HG02588 (cell line): Measurements from ENCODE around the gene SLC38A10.
"Not testable (repeated sequence)": the region's sequence is repeated elsewhere in the genome, so short reads cannot be mapped to it uniquely, and the experiment has no call there.

Source experiments
- ATAC-seq: cut with Tn5 transposase; IDR thresholded peaks from one replicate; pipeline ENCODE4 v1.9.1; 2021; ENCODE audit warnings: mild to moderate bottlenecking, moderate library complexity; ENCODE audit not compliant: unreplicated experiment

Gene SLC38A10

GRCh38 chr17:81313776-81314397 is 18.8 kb upstream of the SLC38A10 start:
- ATAC-seq = no peak

DNA sequence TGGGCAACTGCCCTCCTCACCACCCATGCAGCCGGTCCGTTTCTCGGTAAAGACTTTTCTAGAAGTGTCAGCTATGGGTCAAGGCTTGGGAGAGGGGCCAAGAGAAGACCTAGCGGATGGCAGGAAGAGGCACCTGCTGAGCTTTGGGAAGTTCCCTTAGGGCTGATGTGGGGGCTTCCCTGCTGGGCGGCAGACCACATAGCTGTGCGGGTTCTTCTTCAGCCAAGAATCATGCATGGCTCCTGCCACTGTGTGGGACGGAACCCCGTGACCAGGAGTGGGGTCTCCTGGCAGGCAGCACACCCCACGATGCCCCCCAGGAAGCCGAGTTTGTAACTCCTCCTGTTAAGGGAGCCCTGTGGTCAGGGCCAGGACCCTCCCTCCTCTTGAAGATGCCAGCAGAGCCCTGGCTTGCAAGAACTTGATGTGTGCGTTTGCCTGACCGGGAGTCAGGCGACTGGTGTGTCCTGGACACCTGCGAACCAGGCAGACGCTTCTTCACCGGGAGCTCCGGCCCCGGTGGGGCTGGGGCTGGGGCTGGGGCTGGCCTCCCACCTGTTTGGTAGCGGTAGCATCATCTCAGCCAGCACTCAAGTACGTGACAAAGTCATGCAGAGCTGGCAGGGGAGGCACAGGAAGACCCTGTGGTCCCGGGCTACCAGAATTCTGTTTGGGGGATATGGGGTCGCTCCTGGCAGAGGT is 17.7 kb upstream of the SLC38A10 start:
- no peak for ATAC-seq

GRCh38 chr17:81311946-81312345 is 16.8 kb upstream of the SLC38A10 start:
- ATAC-seq = no peak

GRCh38 chr17:81310949-81311550 is 15.9 kb upstream of the SLC38A10 start:
- no peak for ATAC-seq

DNA sequence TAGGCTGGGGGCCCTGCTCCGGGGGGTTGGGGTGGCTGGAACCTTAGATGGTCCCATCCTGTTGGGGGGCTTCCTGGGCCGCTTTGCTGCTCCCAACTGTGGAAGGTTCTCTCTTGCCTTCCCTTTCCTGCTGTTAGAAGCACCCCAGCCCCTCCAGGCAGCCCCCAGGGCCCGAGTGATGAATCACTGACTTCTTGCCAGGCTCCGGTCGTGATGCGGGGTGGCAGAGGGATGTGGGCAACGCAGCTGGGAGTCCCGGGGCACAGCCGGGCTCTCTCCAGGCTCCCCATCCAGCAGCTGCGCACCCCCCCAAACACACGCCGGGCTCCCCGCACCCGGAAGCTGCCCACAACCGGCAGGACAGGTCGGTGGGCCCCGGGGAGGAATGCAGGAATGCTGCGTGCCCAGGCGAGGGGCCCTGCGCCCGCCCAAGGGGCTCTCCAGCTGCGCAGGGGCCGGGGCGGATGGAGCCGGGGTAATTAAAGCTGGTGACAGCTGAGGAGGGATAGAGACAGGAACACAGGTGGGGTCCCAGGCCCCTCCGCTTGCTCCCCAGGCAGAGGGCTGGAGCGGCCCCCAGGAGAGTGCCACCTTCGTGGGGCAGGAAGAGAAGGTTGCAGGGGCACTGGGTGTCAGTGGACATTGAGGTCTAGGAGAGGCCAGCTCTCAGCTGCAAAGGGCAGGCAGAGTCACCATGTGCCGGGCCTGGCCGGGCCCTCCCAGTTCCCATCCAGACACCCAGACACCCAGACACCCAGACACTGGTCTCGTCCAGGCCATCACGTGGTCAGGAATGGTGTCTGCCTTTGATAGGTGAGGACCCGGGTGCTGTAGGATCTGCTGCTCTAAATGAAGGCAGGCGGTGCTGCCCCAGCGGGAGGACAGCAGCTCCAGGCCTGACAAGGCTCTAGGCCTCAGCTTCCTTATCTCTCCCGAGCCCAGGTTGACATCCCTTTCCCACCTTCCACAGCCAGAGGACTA is 15.0 kb upstream of the SLC38A10 start:
- ATAC-seq = no peak

DNA sequence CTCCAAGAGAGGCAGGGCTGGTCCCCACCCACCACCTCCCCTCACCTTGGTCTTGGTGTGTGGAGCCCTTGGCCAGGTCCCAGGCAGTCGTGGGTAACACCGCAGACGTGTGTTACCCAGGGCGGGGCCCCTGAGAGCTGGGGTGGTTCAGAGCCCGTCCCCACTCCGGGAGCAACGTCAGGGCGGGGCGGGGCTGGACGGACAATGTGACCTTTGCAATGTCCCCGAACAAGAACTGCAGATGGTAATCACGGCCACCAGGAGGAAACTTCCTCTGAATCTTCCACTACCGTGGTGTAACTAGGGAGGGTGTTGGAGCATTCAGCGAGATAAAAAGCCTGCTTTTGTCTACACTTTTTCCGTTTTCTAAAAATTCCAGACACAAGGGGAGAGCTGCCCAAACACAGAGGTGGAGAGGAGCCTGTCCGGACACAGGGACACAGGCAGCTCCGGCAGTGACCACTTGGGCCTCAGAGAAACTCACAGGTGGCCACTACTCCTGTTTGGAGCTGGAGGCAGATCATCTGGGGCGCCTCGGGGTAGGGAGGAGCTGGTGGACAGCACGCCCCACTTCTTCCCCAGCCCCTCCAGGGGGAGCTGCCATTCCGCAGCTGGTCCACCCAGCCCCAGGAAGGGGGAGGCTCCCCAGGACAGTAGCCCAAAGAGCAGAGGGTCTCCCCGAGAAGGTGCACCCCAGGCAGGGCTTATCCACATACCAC is 14.2 kb upstream of the SLC38A10 start:
- ATAC-seq = no peak

DNA sequence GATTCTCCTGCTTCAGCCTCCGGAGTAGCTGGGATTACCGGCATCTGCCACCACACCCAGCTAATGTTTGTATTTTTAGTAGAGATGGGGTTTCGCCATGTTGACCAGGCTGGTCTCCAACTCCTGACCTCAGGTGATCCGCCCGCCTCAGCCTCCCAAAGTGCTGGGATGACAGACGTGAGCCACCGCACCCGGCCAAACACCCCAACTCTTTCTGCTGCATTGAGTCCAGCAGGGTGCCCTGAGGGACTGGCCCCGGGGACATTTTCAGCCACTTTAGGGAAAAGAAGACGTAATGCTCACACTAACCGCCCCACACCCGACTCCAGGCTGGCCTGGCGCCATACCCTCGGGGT is 13.7 kb upstream of the SLC38A10 start:
- not testable (repeated sequence) for ATAC-seq

DNA sequence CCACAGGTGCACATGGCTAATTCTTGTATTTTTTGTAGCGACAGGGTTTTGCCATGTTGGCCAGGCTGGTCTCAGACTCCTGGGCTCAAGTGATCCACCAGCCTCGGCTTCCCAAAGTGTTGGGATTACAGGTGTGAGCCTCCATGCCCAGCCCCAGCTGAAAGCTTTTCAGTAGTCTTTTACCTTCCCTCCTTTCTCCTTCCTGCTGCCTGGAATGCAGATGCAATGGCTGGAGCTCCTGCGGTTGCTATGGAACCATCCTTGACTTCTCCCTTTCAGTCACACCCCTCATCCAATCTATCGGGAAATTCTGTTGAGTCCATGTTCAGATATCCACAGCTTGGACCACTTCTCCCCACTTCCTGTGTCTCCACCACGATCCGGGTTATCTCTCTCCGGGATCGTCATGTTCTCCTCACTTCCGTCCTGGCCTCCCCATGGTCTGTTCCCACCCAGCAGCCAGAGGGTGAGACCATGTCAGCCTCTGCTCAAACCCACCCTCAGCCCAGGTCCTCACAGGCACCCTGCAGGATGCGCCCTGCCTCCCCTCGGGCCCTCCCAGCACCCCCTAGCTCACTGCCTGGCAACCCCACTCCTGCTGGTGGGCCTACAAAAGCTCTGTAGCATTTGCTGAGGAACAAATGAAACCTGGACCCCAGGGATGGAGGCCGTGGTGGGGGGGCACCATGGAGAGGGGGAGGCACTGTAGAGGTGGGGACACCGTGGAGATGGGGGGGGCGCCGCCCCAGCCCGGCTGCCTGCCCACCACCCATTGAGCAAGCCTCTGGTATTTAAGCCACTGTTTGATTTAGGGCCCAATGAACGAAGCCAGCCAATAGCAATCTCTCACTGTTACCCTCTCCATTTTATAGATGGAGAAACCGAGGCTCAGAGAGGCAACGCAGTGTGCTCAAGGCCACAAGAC is 12.8 kb upstream of the SLC38A10 start:
- no peak for ATAC-seq

GRCh38 chr17:81306898-81307510 is 11.9 kb upstream of the SLC38A10 start:
- no peak for ATAC-seq

DNA sequence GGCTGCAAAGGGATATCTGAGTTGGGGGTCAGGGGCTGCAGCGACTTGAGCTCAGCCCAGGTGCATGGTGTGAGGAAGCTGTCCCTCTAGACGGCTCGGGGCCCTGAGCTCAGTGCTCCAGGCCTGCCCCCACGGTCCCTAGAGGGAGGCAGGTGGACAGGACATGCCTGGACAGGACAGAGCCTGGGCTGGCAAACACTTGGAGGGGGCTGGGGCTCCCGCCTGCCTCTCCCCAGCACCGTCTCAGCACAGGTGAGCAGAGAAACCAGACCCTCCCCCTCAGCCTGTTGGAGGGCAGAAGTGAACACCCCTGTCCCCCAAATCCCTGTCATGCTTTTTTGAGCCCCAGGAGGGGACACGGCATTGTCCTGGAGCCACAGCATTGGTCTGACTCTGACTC is 11.4 kb upstream of the SLC38A10 start:
- ATAC-seq = no peak

- no peak for ATAC-seq
Observed at GRCh38 chr17:81305051-81305630, 10.0 kb upstream of the SLC38A10 start.

GRCh38 chr17:81304196-81305015 is 9.3 kb upstream of the SLC38A10 start:
- ATAC-seq = no peak

DNA sequence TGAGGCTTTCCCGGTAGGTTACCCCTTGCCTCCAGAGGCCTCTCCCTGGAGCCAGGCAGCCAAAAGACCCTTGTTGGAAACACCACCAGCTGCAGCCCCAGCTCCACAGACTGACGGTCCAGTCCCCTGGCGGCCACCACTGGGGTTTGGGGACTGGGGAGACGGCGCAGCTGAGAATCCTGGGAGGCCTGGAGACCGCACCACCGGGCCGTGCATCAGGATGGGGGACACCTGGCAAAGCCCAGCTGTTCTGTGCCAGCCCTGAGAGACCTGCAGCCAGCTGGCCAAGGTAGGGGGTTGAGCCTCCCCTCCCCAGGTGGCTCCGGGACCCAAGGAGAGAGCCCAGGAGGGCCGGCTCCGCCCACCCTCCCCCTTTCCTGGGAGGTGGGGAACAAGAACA is 8.3 kb upstream of the SLC38A10 start:
- no peak for ATAC-seq

DNA sequence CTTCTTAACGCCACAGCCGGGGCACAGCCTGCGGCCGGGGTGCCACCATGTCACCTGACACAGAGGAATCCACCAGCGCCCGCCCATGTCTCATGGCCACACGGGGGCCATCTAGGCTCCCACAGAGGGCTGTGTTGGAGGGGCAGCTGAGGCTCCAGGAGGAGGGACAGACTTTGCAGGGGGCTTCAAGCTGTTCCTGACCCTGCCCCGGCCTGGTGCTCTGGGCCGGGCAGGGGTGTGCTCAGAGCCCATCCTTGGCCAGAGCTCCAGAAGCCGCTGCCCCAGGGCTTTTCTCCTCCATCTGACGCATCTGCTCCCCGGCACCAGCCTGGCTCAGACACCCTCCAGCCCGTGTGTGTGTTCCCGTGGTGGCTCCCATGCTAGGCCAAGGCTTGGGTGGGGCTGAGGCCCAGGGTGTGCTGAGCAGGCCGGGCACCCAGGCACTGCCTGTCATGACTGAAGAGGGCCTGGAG is 7.8 kb upstream of the SLC38A10 start:
- ATAC-seq = no peak

GRCh38 chr17:81302324-81302723 is 7.2 kb upstream of the SLC38A10 start:
- ATAC-seq = no peak

DNA sequence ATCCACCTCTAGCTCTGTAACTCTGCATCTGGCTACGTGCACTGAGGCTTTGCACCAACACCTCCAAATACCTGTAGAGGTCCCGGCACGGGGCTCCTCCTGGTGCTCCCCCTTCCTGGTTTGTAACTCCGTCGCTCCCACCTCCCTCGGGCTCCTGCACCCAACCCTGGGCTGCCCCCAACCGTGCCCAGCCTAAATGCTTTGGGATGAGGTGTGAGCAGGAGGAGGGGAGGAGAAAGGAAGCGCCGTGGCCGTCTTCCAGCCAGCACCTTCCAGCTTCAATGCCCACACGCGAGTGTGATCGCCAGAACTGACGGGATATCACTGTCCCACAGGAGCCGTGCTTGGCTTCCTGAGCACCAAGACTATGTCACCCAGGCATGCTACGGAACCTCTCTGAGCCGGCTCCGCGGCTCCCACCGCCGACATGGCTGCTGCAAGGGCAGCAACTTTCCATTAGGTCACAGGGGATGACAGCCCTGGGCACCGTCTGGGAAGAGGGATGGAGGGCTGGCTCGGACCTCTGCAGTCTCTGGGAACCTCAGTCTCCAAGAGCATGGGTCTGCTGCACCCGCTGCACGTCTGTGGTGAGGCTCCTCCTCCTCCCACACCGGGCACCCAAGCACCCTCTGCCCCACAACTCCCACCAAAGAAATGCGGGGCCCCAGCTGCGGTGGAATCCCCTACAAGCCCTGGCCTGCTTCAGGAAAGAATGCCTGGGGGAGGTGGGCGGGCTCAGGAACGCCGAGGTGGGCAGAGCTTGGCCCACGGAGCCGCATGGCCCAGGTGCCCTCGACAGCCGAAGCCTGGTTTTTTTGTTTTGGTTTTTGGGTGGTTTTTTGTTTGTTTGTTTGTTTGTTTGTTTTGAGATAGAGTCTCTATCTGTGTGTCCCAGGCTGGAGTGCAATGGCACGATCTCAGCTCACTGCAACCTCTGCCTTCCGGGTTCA is 6.4 kb upstream of the SLC38A10 start:
- no peak for ATAC-seq
